ENCODE results near the gene HLA-C. TPM values are rescaled to one million over a fixed set of nuclear protein-coding genes. Genes with fewer than 3 reads are reported as not detected.

The HLA-C gene
- total and polyA plus RNA-seq, 4 donors: 125 to 1,234 (median 712) TPM

DNA sequence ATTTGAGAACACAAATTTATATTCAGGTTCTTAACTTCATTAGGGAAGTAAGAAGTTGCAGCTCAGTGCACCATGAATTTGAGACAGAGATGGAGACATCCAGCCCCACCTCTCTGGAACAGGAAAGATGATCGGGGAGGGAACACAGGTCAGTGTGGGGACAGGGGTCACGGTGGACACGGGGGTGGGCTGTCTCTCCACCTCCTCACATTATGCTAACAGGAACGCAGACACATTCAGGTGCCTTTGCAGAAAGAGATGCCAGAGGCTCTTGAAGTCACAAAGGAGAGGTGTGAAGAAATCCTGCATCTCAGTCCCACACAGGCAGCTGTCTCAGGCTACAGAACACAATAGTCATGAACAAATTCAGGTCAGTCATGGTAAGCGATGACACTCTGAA, 3.1 kb downstream of the HLA-C start:
- Histone ChIP-seq H3K9me3 (ENCODE audit: control insufficient read depth in 4 of 4, insufficient read depth in 3 of 4, low read length in 3 of 4) (no peaks in the 10 kb centered on the region), H3K4me3 (no peak overlapping the region), H3K9ac (ENCODE audit: insufficient read depth in 1 of 2, low read length in 2 of 2) (no peak overlapping the region), H3K27me3 (ENCODE audit: control insufficient read depth in 3 of 3, insufficient read depth in 3 of 3, low read length in 2 of 3) (peaks cover 0 to 2% (median 2%) of the 10 kb centered on the region in 3 donors), H3K27ac (ENCODE audit: low read depth in 1 of 2, low read length in 1 of 2) (no peak overlapping the region), H3K4me1 (ENCODE audit: control insufficient read depth in 5 of 5, insufficient read depth in 5 of 5, low read length in 5 of 5) (peaks cover 0 to 1% (median 0%) of the 10 kb centered on the region in 5 donors), H3K36me3 (ENCODE audit: control insufficient read depth in 4 of 4, insufficient read depth in 4 of 4, low read length in 4 of 4) (peaks cover 0 to 16% (median 0%) of the 10 kb centered on the region in 4 donors)
- WGBS, 2 donors: 44 to 55% methylated on average over 5 of the region's 5 CpGs
- TF ChIP-seq, protein P1, sequence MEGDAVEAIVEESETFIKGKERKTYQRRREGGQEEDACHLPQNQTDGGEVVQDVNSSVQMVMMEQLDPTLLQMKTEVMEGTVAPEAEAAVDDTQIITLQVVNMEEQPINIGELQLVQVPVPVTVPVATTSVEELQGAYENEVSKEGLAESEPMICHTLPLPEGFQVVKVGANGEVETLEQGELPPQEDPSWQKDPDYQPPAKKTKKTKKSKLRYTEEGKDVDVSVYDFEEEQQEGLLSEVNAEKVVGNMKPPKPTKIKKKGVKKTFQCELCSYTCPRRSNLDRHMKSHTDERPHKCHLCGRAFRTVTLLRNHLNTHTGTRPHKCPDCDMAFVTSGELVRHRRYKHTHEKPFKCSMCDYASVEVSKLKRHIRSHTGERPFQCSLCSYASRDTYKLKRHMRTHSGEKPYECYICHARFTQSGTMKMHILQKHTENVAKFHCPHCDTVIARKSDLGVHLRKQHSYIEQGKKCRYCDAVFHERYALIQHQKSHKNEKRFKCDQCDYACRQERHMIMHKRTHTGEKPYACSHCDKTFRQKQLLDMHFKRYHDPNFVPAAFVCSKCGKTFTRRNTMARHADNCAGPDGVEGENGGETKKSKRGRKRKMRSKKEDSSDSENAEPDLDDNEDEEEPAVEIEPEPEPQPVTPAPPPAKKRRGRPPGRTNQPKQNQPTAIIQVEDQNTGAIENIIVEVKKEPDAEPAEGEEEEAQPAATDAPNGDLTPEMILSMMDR (IDR thresholded peaks at IDR 0.05; ENCODE audit: control extremely low read depth, extremely low read depth): no peak
- no peak for ATAC-seq (ENCODE audit: insufficient read depth, low FRiP score)
- DNase-seq: no peak

DNA sequence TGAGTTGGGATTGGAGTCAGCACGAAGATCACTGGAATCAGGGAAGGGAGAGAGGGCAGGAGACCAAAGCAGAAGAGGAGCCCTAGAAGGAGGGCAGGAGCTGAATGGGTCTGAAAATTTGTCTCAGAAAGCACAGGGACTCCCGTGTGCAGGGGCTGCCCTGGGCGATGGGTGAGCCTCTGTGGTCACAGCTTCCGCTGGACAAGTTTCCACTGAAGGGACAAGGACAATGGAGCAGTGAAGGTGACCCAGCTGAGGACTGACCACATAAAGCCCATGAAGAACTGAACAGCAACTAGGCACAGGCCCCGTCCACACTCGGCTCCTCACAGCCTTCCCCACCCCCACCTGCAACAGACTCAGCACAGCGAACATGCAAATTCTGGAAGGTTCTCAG, 3.5 kb downstream of the HLA-C start:
- Histone ChIP-seq H3K9me3 (ENCODE audit: control insufficient read depth in 4 of 4, insufficient read depth in 3 of 4, low read length in 3 of 4) (no peaks in the 10 kb centered on the region), H3K4me1 (ENCODE audit: control insufficient read depth in 5 of 5, insufficient read depth in 5 of 5, low read length in 5 of 5) (peaks cover 0 to 1% (median 0%) of the 10 kb centered on the region in 5 donors), H3K9ac (ENCODE audit: insufficient read depth in 1 of 2, low read length in 2 of 2) (no peak overlapping the region), H3K4me3 (no peak overlapping the region), H3K27ac (ENCODE audit: low read depth in 1 of 2, low read length in 1 of 2) (no peak overlapping the region), H3K27me3 (ENCODE audit: control insufficient read depth in 3 of 3, insufficient read depth in 3 of 3, low read length in 2 of 3) (peaks cover 0 to 2% (median 0%) of the 10 kb centered on the region in 3 donors), H3K36me3 (ENCODE audit: control insufficient read depth in 4 of 4, insufficient read depth in 4 of 4, low read length in 4 of 4) (peaks cover 0 to 16% (median 0%) of the 10 kb centered on the region in 4 donors)
- ATAC-seq (ENCODE audit: insufficient read depth, low FRiP score): no peak
- TF ChIP-seq, protein P1 (IDR thresholded peaks at IDR 0.05; ENCODE audit: control extremely low read depth, extremely low read depth): no peak
- 72 to 82% methylated on average over 7 of the region's 7 CpGs for WGBS, 2 donors
- DNase-seq: no peak

DNA sequence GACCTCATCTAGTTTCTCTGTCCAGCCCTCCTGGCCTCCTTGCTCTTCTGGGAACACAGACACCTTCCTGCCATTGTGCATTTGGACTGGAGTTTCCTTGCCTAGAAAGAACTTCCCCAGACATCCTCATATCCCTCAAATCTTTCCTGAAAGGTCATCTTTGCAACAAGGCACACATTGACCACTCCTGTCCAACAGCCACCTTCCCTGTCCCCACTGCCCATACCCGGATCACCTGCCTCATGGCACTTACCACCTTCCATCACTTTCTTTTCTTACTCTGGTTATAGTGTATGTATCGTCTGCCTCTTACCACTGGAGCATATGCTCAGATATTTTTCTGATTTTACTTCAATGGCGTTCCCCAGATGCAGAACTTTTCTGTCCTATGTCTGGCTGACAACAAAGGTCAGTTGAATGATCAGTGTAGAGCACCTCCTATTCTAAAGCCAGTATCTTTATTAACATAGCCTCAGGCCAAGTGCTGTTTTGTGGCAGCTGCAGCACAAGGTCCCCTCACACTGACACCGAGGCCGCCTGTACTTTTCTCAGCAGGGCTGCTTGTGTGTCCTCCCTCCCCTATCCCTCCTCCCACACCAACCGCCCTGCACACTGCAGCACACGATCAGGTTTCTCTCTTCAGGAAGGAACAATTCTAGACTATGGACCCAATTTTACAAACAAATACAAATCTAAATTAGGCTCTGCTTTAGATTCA, 4.1 kb downstream of the HLA-C start:
- WGBS, 2 donors: 50 to 61% methylated on average over 7 of the region's 7 CpGs
- DNase-seq: no peak
- no peak for ATAC-seq (ENCODE audit: insufficient read depth, low FRiP score)
- Histone ChIP-seq H3K9me3 (ENCODE audit: control insufficient read depth in 4 of 4, insufficient read depth in 3 of 4, low read length in 3 of 4) (no peaks in the 10 kb centered on the region), H3K9ac (ENCODE audit: insufficient read depth in 1 of 2, low read length in 2 of 2) (no peak overlapping the region), H3K4me1 (ENCODE audit: control insufficient read depth in 5 of 5, insufficient read depth in 5 of 5, low read length in 5 of 5) (peaks cover 0 to 1% (median 0%) of the 10 kb centered on the region in 5 donors), H3K27me3 (ENCODE audit: control insufficient read depth in 3 of 3, insufficient read depth in 3 of 3, low read length in 2 of 3) (peaks cover 0 to 2% (median 0%) of the 10 kb centered on the region in 3 donors), H3K27ac (ENCODE audit: low read depth in 1 of 2, low read length in 1 of 2) (no peak overlapping the region), H3K36me3 (ENCODE audit: control insufficient read depth in 4 of 4, insufficient read depth in 4 of 4, low read length in 4 of 4) (peaks cover 0 to 16% (median 0%) of the 10 kb centered on the region in 4 donors), H3K4me3 (no peak overlapping the region)
- TF ChIP-seq, protein P1 (IDR thresholded peaks at IDR 0.05; ENCODE audit: control extremely low read depth, extremely low read depth): no peak

All from lung (tissue), 12 donors.